ENCODE measurements around the gene KIAA1217. TPM values are rescaled to one million over a fixed set of nuclear protein-coding genes. Genes with fewer than 3 reads are reported as not detected.

KIAA1217 gene
- total RNA-seq, 1 donor from 2014 or later: 18.9 TPM

DNA sequence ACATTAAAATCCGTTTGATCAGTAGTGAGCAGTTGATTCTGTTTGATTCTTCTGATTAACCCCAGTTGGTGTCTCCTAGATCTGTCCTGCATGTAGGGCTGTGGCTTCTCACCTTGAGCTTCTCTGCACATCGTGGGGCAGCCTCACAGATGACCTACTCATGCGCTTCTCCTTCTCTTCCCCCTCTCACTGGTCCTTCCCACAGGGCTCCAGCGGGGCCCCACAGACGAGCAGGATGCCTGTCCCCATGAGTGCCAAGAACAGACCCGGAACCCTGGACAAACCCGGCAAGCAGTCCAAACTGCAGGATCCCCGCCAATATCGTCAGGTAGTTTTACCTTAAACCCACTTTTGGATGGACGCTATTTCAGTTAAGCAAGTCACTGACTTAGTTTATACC is 335.8 kb downstream of the KIAA1217 start:
- Histone ChIP-seq H3K27me3 (ENCODE audit: control insufficient read depth, insufficient read depth, low read length) (no peaks in the 10 kb centered on the region), H3K36me3 (ENCODE audit: control insufficient read depth, insufficient read depth, low read length) (no peaks in the 10 kb centered on the region), H3K4me3 (ENCODE audit: low read depth, low read length) (no peak overlapping the region)
- no peak for DNase-seq (ENCODE audit: low read depth)
- TF ChIP-seq, protein P1, sequence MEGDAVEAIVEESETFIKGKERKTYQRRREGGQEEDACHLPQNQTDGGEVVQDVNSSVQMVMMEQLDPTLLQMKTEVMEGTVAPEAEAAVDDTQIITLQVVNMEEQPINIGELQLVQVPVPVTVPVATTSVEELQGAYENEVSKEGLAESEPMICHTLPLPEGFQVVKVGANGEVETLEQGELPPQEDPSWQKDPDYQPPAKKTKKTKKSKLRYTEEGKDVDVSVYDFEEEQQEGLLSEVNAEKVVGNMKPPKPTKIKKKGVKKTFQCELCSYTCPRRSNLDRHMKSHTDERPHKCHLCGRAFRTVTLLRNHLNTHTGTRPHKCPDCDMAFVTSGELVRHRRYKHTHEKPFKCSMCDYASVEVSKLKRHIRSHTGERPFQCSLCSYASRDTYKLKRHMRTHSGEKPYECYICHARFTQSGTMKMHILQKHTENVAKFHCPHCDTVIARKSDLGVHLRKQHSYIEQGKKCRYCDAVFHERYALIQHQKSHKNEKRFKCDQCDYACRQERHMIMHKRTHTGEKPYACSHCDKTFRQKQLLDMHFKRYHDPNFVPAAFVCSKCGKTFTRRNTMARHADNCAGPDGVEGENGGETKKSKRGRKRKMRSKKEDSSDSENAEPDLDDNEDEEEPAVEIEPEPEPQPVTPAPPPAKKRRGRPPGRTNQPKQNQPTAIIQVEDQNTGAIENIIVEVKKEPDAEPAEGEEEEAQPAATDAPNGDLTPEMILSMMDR (IDR thresholded peaks at IDR 0.05; ENCODE audit: insufficient read depth, low read length, poor library complexity, severe bottlenecking): no peak

DNA sequence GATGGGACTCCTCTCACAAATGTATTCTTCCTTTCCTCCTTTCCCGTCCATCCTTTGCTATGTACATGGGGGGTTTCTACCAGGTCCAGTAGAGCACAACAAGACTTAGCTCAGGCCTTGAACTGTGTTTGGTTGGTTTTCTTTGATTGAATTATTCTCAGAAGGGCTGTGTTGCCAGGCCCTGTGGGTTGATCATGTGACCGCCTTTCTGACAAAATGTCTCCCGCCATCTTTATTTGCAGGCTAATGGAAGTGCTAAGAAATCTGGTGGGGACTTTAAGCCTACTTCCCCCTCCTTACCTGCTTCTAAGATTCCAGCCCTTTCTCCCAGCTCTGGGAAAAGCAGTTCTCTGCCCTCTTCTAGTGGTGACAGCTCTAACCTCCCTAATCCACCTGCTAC is 336.6 kb downstream of the KIAA1217 start:
- Histone ChIP-seq H3K27me3 (ENCODE audit: control insufficient read depth, insufficient read depth, low read length) (no peaks in the 10 kb centered on the region), H3K36me3 (ENCODE audit: control insufficient read depth, insufficient read depth, low read length) (no peaks in the 10 kb centered on the region), H3K4me3 (ENCODE audit: low read depth, low read length) (no peak overlapping the region)
- TF ChIP-seq, protein P1 (IDR thresholded peaks at IDR 0.05; ENCODE audit: insufficient read depth, low read length, poor library complexity, severe bottlenecking): no peak
- DNase-seq (ENCODE audit: low read depth): no peak

DNA sequence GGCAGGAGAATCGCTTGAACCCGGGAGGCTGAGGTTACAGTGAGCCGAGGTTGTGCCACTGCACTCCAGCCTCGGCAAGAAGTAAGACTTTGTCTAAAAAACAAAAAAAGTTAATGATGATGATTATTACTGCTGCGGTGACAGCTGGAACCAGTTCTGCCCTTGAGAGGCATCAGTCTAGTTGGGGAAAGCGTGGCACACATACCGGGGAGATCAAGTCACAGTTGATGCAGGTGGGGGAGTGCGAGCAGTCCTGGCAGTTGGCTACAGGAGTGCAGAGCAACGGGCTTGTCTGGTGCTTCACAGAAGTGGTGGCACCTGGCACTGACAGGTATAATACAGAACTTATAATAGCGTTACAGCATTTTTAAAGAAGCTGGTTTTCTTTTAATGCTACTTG is 341.7 kb downstream of the KIAA1217 start:
- no peaks in the 10 kb centered on the region for H3K27me3 ChIP-seq (ENCODE audit: control insufficient read depth, insufficient read depth, low read length)
- no peaks in the 10 kb centered on the region for H3K36me3 ChIP-seq (ENCODE audit: control insufficient read depth, insufficient read depth, low read length)
- DNase-seq (ENCODE audit: low read depth): no peak
- H3K4me3 ChIP-seq (ENCODE audit: low read depth, low read length): no peak overlapping the region
- TF ChIP-seq, protein P1 (IDR thresholded peaks at IDR 0.05; ENCODE audit: insufficient read depth, low read length, poor library complexity, severe bottlenecking): no peak

DNA sequence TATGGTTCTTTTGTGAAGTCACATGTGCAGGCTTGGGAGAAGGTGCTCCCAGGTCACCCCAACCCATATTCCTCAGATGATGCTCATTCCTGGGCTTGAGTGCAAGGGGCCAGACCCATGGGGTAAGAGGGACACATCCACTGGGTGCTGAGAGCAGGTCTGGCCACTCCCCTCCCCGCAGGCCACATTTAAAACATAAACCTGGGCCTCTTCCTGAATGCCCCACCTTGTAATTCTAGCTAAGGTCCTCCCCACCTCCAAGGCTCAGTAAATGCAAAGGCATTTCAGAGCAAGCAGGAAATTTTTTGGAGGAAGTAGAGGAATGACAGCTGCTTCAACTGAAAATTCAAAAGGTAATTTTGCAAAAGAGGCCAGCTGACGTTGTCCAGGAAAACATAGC is 342.2 kb downstream of the KIAA1217 start:
- Histone ChIP-seq H3K36me3 (ENCODE audit: control insufficient read depth, insufficient read depth, low read length) (no peaks in the 10 kb centered on the region), H3K27me3 (ENCODE audit: control insufficient read depth, insufficient read depth, low read length) (no peaks in the 10 kb centered on the region), H3K4me3 (ENCODE audit: low read depth, low read length) (no peak overlapping the region)
- TF ChIP-seq, protein P1 (IDR thresholded peaks at IDR 0.05; ENCODE audit: insufficient read depth, low read length, poor library complexity, severe bottlenecking): no peak
- DNase-seq (ENCODE audit: low read depth): no peak

DNA sequence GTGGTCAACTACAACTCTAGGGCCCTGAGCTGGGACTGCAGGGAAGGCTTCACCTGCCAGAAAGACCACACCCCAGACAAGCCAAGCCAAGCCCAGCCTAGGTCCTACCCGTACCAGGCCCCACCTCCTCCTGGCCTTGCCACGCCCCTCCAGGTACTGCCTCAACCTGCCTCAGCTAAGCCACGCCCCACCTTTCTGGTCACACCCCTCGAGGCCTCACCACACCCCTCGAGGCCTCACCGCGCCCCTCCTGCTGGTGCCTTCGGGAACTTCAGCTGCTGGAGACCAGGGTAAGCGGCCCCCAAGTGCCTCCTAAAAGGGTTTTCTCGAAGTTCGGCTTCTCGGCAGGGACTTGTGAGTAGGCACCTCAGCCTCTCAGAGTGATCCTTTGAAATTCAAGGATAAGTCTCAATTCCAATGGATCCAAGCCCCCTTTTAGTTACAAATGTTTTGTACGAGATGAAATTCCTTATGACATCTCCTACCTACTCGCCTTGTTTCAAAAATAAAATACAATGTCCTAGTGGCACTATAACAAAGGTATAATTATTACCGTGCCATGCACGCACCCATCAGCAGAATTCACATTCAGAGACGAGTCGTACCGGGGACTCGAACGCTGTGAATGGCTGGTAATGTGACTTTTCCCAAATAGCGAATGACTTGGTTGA is 343.5 kb downstream of the KIAA1217 start:
- TF ChIP-seq, protein P1 (IDR thresholded peaks at IDR 0.05; ENCODE audit: insufficient read depth, low read length, poor library complexity, severe bottlenecking): peak; percentile 32
- Histone ChIP-seq H3K36me3 (ENCODE audit: control insufficient read depth, insufficient read depth, low read length) (no peaks in the 10 kb centered on the region), H3K27me3 (ENCODE audit: control insufficient read depth, insufficient read depth, low read length) (no peaks in the 10 kb centered on the region), H3K4me3 (ENCODE audit: low read depth, low read length) (no peak overlapping the region)
- DNase-seq (ENCODE audit: low read depth): no peak

DNA sequence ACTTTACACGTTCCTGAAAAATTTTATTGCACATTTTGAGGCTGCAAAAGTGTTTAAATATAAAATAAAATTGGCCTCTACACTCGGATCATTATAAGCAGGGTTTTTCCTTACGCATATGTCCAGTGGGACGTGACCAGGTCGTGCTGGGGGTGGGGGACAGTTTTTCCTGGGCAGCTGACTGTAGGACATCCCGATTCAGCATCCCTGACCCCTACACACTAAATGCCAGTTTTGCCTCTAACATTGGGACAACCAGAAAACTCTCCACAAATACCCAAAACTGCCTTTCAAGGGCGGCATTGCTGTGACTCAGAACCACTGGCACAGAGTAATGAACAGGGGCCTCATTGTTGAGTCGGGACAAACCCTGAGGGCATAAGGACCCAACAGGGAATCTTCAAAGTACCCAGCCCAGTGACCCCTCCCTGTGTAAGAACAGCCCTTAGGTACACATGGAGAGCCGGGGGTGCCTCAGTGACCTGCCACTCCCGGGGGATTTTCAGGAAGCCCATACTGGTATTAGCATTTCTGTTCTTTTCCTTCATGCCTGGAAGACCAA is 344.2 kb downstream of the KIAA1217 start:
- DNase-seq (ENCODE audit: low read depth): no peak
- Histone ChIP-seq H3K4me3 (ENCODE audit: low read depth, low read length) (no peak overlapping the region), H3K27me3 (ENCODE audit: control insufficient read depth, insufficient read depth, low read length) (no peaks in the 10 kb centered on the region), H3K36me3 (ENCODE audit: control insufficient read depth, insufficient read depth, low read length) (no peaks in the 10 kb centered on the region)
- TF ChIP-seq, protein P1 (IDR thresholded peaks at IDR 0.05; ENCODE audit: insufficient read depth, low read length, poor library complexity, severe bottlenecking): no peak
